ENCODE data around the gene FADS1.

The FADS1 gene

GRCh38 chr11:61820174-61820573 lies 3.4 kb upstream of the FADS1 start:
- no peak for DNase-seq

GRCh38 chr11:61817471-61818202 lies 834 bp upstream of the FADS1 start:
- DNase-seq = no peak

GRCh38 chr11:61815790-61816735 lies 740 bp downstream of the FADS1 start:
- peak; percentile 81 for DNase-seq

- DNase-seq = peak; percentile 97
Observed at GRCh38 chr11:61814958-61815789, 1.6 kb downstream of the FADS1 start.

GRCh38 chr11:61814247-61814957 lies 2.4 kb downstream of the FADS1 start:
- DNase-seq = no peak

- no peak for DNase-seq
Observed at GRCh38 chr11:61812736-61813411, 3.9 kb downstream of the FADS1 start.

- no peak for DNase-seq
Observed at GRCh38 chr11:61811831-61812230, 5.0 kb downstream of the FADS1 start.

- no peak for DNase-seq
Observed at GRCh38 chr11:61810671-61811175, 6.1 kb downstream of the FADS1 start.

GRCh38 chr11:61806785-61807184 lies 10.0 kb downstream of the FADS1 start:
- no peak for DNase-seq

GRCh38 chr11:61805146-61805545 lies 11.7 kb downstream of the FADS1 start:
- no peak for DNase-seq

GRCh38 chr11:61803889-61804647 lies 12.7 kb downstream of the FADS1 start:
- DNase-seq = no peak

GRCh38 chr11:61802605-61803004 lies 14.2 kb downstream of the FADS1 start:
- no peak for DNase-seq

GRCh38 chr11:61800331-61801281 lies 16.2 kb downstream of the FADS1 start:
- DNase-seq = no peak

GRCh38 chr11:61799665-61800284 lies 17.0 kb downstream of the FADS1 start:
- DNase-seq = no peak

- DNase-seq = peak; percentile 84
Observed at GRCh38 chr11:61797263-61797944, 19.4 kb downstream of the FADS1 start.

GRCh38 chr11:61795876-61796526 lies 20.8 kb downstream of the FADS1 start:
- DNase-seq = no peak

GRCh38 chr11:61795459-61795858 lies 21.3 kb downstream of the FADS1 start:
- DNase-seq = no peak

- no peak for DNase-seq
Observed at GRCh38 chr11:61794579-61794978, 22.2 kb downstream of the FADS1 start.

Data from femur (tissue), 1 donor.